ENCODE measurements around the gene WSCD1.

GRCh38 chr17:6104956-6105648, 34.9 kb downstream of the WSCD1 start:
- TF ChIP-seq CTCF (IDR thresholded peaks at IDR 0.05; ENCODE audit: extremely low read depth in 1 of 2, insufficient read depth in 1 of 2, low read depth in 1 of 2, low read length in 2 of 2) (no peak), POLR2A (IDR thresholded peaks at IDR 0.05; ENCODE audit: low read depth, low read length) (no peak), POLR2AphosphoS5 (IDR thresholded peaks at IDR 0.05; ENCODE audit: insufficient read depth, low read depth, low read length) (no peak), MAX (IDR thresholded peaks at IDR 0.05; ENCODE audit: insufficient read depth, insufficient read length) (no peak), JUN (IDR thresholded peaks at IDR 0.05; ENCODE audit: borderline replicate concordance, insufficient read depth, insufficient read length, low read depth) (no peak), FOS (IDR thresholded peaks at IDR 0.05; ENCODE audit: borderline replicate concordance, insufficient read depth, low read length) (no peak), EZH2 (IDR thresholded peaks at IDR 0.05; ENCODE audit: borderline replicate concordance, low read depth, low read length, severe bottlenecking) (no peak)

All from endothelial cell of umbilical vein (primary cell).